Fibroblast of gingiva (primary cell): ENCODE results near the gene CACHD1.
A peak's percentile ranks its signal among the peaks of the same experiment; 100 is the strongest.
"Not testable (repeated sequence)": the region's sequence is repeated elsewhere in the genome, so short reads cannot be mapped to it uniquely, and the experiment has no call there.

ENCODE experiments used
- DNase-seq: peaks from one replicate; pipeline ENCODE4 v3.0.0-alpha.2; 2011; ENCODE audit warnings: low read depth

The CACHD1 gene

GRCh38 chr1:64497088-64497883 is 27.4 kb downstream of the CACHD1 start:
- DNase-seq, result peak; percentile 18

GRCh38 chr1:64498325-64498724 is 28.4 kb downstream of the CACHD1 start:
- no peak for DNase-seq

- no peak for DNase-seq
Observed at GRCh38 chr1:64499011-64499410, 29.1 kb downstream of the CACHD1 start.

- no peak for DNase-seq
Observed at GRCh38 chr1:64499966-64500365, 30.0 kb downstream of the CACHD1 start.

GRCh38 chr1:64502083-64502482 is 32.2 kb downstream of the CACHD1 start:
- DNase-seq, result no peak

GRCh38 chr1:64502931-64503330 is 33.0 kb downstream of the CACHD1 start:
- no peak for DNase-seq

GRCh38 chr1:64505232-64505943 is 35.5 kb downstream of the CACHD1 start:
- no peak for DNase-seq

- DNase-seq, result no peak
Observed at GRCh38 chr1:64505944-64506655, 36.2 kb downstream of the CACHD1 start.

GRCh38 chr1:64508629-64509028 is 38.7 kb downstream of the CACHD1 start:
- no peak for DNase-seq

GRCh38 chr1:64511044-64511443 is 41.1 kb downstream of the CACHD1 start:
- no peak for DNase-seq

- DNase-seq, result not testable (repeated sequence)
Observed at GRCh38 chr1:64512206-64512605, 42.3 kb downstream of the CACHD1 start.

GRCh38 chr1:64513545-64513944 is 43.6 kb downstream of the CACHD1 start:
- no peak for DNase-seq

- peak; percentile 6 for DNase-seq
Observed at GRCh38 chr1:64514197-64514765, 44.4 kb downstream of the CACHD1 start.

- DNase-seq, result peak; percentile 84
Observed at GRCh38 chr1:64515427-64515826, 45.5 kb downstream of the CACHD1 start.

GRCh38 chr1:64516301-64516700 is 46.4 kb downstream of the CACHD1 start:
- DNase-seq, result no peak

- peak; percentile 39 for DNase-seq
Observed at GRCh38 chr1:64516803-64517568, 47.1 kb downstream of the CACHD1 start.

- no peak for DNase-seq
Observed at GRCh38 chr1:64517640-64518039, 47.7 kb downstream of the CACHD1 start.

- DNase-seq, result no peak
Observed at GRCh38 chr1:64518692-64519481, 49.0 kb downstream of the CACHD1 start.

GRCh38 chr1:64519901-64520300 is 50.0 kb downstream of the CACHD1 start:
- peak; percentile 13 for DNase-seq

GRCh38 chr1:64522740-64523139 is 52.8 kb downstream of the CACHD1 start:
- no peak for DNase-seq
